T-helper 9 cell (primary cell): ENCODE measurements around the gene GAS2.

ENCODE experiments used
- DNase-seq: peaks from one replicate; pipeline ENCODE4 v3.0.0-alpha.2; 2020

Gene GAS2

GRCh38 chr11:22730319-22730718, 63.9 kb downstream of the GAS2 start:
- DNase-seq: no peak

GRCh38 chr11:22732588-22732987, 66.2 kb downstream of the GAS2 start:
- DNase-seq: no peak

GRCh38 chr11:22733475-22734248, 67.3 kb downstream of the GAS2 start:
- DNase-seq: no peak

- no peak for DNase-seq
Observed at GRCh38 chr11:22734628-22735345, 68.4 kb downstream of the GAS2 start.

- no peak for DNase-seq
Observed at GRCh38 chr11:22742157-22742613, 75.8 kb downstream of the GAS2 start.

- DNase-seq: no peak
Observed at GRCh38 chr11:22749536-22749935, 83.1 kb downstream of the GAS2 start.

- DNase-seq: no peak
Observed at GRCh38 chr11:22752908-22753310, 86.5 kb downstream of the GAS2 start.

- no peak for DNase-seq
Observed at GRCh38 chr11:22753416-22753815, 87.0 kb downstream of the GAS2 start.

GRCh38 chr11:22761066-22761465, 94.7 kb downstream of the GAS2 start:
- DNase-seq: no peak

- DNase-seq: no peak
Observed at GRCh38 chr11:22763166-22763565, 96.8 kb downstream of the GAS2 start.

- no peak for DNase-seq
Observed at GRCh38 chr11:22764735-22765134, 98.3 kb downstream of the GAS2 start.

- no peak for DNase-seq
Observed at GRCh38 chr11:22768281-22768680, 101.9 kb downstream of the GAS2 start.

- DNase-seq: no peak
Observed at GRCh38 chr11:22769081-22769480, 102.7 kb downstream of the GAS2 start.

GRCh38 chr11:22774716-22775115, 108.3 kb downstream of the GAS2 start:
- no peak for DNase-seq

- no peak for DNase-seq
Observed at GRCh38 chr11:22775248-22775647, 108.8 kb downstream of the GAS2 start.

- DNase-seq: no peak
Observed at GRCh38 chr11:22778642-22779041, 112.2 kb downstream of the GAS2 start.

GRCh38 chr11:22779850-22780249, 113.4 kb downstream of the GAS2 start:
- DNase-seq: no peak

GRCh38 chr11:22780952-22781593, 114.7 kb downstream of the GAS2 start:
- DNase-seq: no peak

GRCh38 chr11:22785251-22785650, 118.8 kb downstream of the GAS2 start:
- no peak for DNase-seq

GRCh38 chr11:22786475-22786874, 120.1 kb downstream of the GAS2 start:
- no peak for DNase-seq

GRCh38 chr11:22787055-22787454, 120.6 kb downstream of the GAS2 start:
- DNase-seq: no peak

GRCh38 chr11:22787551-22788162, 121.2 kb downstream of the GAS2 start:
- DNase-seq: peak; percentile 3

GRCh38 chr11:22792497-22792896, 126.1 kb downstream of the GAS2 start:
- no peak for DNase-seq
